IMR-90 (cell line): ENCODE measurements around the gene POU4F1. TPM values are rescaled to one million over a fixed set of nuclear protein-coding genes. Genes with fewer than 3 reads are reported as not detected.

Source experiments
- ATAC-seq: fragments of 200-7000 bp; cut with Tn5 transposase; 2 replicates; pipeline ENCODE4 v1.9.1; 2020; ENCODE audit warnings: low read depth, mild to moderate bottlenecking, moderate library complexity
- BruUV-seq: library from RNA; stranded (reverse); fragments of 400-500 nt; replicated peaks from 2 replicates; lab custom pipeline; 2021; lab: Mats Ljungman, UMichigan
- CTCF ChIA-PET: fragments of 300-600 bp; formaldehyde crosslinking; extraction: SDS; loops from one replicate; lab custom pipeline; 2021; ENCODE audit warnings: antibody characterized with exemption; lab: Yijun Ruan, JAX
- POLR2A ChIA-PET: fragments of 300-600 bp; sonication (Branson Sonifier 250); formaldehyde crosslinking; loops from one replicate; lab custom pipeline; 2022; ENCODE audit warnings: antibody characterized with exemption; ENCODE audit not compliant: unreplicated experiment; lab: Charles Lee
- DNase-seq: peaks from one replicate; pipeline ENCODE4 v3.0.0; 2013
- H2AFZ ChIP-seq: replicated peaks from 2 replicates; pipeline ENCODE3; 2013; ENCODE audit warnings: low read length, mild to moderate bottlenecking; ENCODE audit not compliant: poor library complexity
- H2AK5ac ChIP-seq: 2 replicates; pipeline ENCODE4 v1.6.1; 2013; ENCODE audit warnings: low read depth, low read length, inconsistent platforms
- H2AK9ac ChIP-seq: replicated peaks from 2 replicates; pipeline ENCODE3; 2013; ENCODE audit warnings: mild to moderate bottlenecking, low read depth, low read length, moderate library complexity; ENCODE audit not compliant: poor library complexity
- H2BK120ac ChIP-seq: 2 replicates; pipeline ENCODE4 v1.6.1; 2013; ENCODE audit warnings: low read depth, low read length, inconsistent platforms
- H2BK15ac ChIP-seq: 3 replicates; pipeline ENCODE4 v1.6.1; 2013; ENCODE audit warnings: low read depth, low read length, inconsistent platforms
- H2BK20ac ChIP-seq: 2 replicates; pipeline ENCODE4 v1.6.1; 2013; ENCODE audit warnings: low read depth, mild to moderate bottlenecking, inconsistent platforms, low read length, moderate library complexity
- H2BK5ac ChIP-seq: 2 replicates; pipeline ENCODE4 v1.6.1; 2013; ENCODE audit warnings: mild to moderate bottlenecking, low read depth, low read length, inconsistent platforms; ENCODE audit not compliant: poor library complexity, severe bottlenecking
- H3K14ac ChIP-seq: replicated peaks from 2 replicates; pipeline ENCODE4 v1.6.1; 2013; ENCODE audit warnings: low read depth, low read length, inconsistent platforms
- H3K18ac ChIP-seq: 2 replicates; pipeline ENCODE4 v1.6.1; 2013; ENCODE audit warnings: low read depth, low read length, control low read depth
- H3K23ac ChIP-seq: 2 replicates; pipeline ENCODE4 v1.6.1; 2013; ENCODE audit warnings: low read depth, low read length, inconsistent platforms
- H3K27ac ChIP-seq: 2 replicates; pipeline ENCODE4 v1.5.1; 2013; ENCODE audit warnings: mild to moderate bottlenecking, control low read depth, low read length; ENCODE audit not compliant: insufficient read depth
- H3K27me3 ChIP-seq: 2 replicates; pipeline ENCODE4 v1.6.1; 2013; ENCODE audit warnings: low read length; ENCODE audit not compliant: control insufficient read depth, insufficient read depth
- H3K36me3 ChIP-seq: 2 replicates; pipeline ENCODE4 v1.6.1; 2013; ENCODE audit warnings: low read length, mixed read lengths; ENCODE audit not compliant: control insufficient read depth, insufficient read depth
- H3K4ac ChIP-seq: 2 replicates; pipeline ENCODE4 v1.6.1; 2013; ENCODE audit warnings: low read depth, low read length, inconsistent platforms
- H3K4me1 ChIP-seq: 2 replicates; pipeline ENCODE4 v1.6.1; 2013; ENCODE audit warnings: low read length, mixed read lengths; ENCODE audit not compliant: control insufficient read depth, insufficient read depth
- H3K4me2 ChIP-seq: 2 replicates; pipeline ENCODE4 v1.6.1; 2013; ENCODE audit warnings: low read depth, mild to moderate bottlenecking, control low read depth, low read length, moderate library complexity
- H3K4me3 ChIP-seq: 2 replicates; pipeline ENCODE4 v1.5.1; 2013; ENCODE audit warnings: low read depth, mild to moderate bottlenecking, control low read depth, low read length, moderate library complexity; ENCODE audit not compliant: insufficient read depth
- H3K56ac ChIP-seq: 2 replicates; pipeline ENCODE4 v1.6.1; 2013; ENCODE audit warnings: low read length, inconsistent platforms; ENCODE audit not compliant: insufficient read depth; ENCODE audit errors: extremely low read depth
- H3K79me1 ChIP-seq, 2 experiments: 2 replicates each; pipeline ENCODE4 v1.6.1; 2013; ENCODE audit warnings: low read length in 2 of 2, inconsistent platforms in 1 of 2, low read depth in 1 of 2
- H3K9ac ChIP-seq: 2 replicates; pipeline ENCODE4 v1.6.1; 2013; ENCODE audit warnings: low read depth, low read length, control low read depth
- H3K9me1 ChIP-seq: 2 replicates; pipeline ENCODE4 v1.6.1; 2013; ENCODE audit warnings: low read length, inconsistent platforms; ENCODE audit not compliant: insufficient read depth
- H3K9me3 ChIP-seq: 2 replicates; pipeline ENCODE4 v1.6.1; 2013; ENCODE audit warnings: low read length; ENCODE audit not compliant: control insufficient read depth, insufficient read depth
- H4K20me1 ChIP-seq: 2 replicates; pipeline ENCODE4 v1.6.1; 2013; ENCODE audit warnings: low read length, inconsistent platforms; ENCODE audit not compliant: insufficient read depth
- H4K5ac ChIP-seq: 2 replicates; pipeline ENCODE4 v1.6.1; 2013; ENCODE audit warnings: mild to moderate bottlenecking, low read depth, low read length, control low read depth
- H4K8ac ChIP-seq, 2 experiments: 2 replicates each; pipeline ENCODE4 v1.6.1; 2013; ENCODE audit warnings: low read depth in 2 of 2, low read length in 2 of 2, control low read depth in 1 of 2, inconsistent platforms in 1 of 2
- H4K91ac ChIP-seq: 2 replicates; pipeline ENCODE4 v1.6.1; 2013; ENCODE audit warnings: low read depth, low read length, inconsistent platforms; ENCODE audit not compliant: insufficient read depth
- BHLHE40 ChIP-seq: fragments of 150-350 bp; IDR thresholded peaks from 2 replicates; pipeline ENCODE4 v1.6.1; 2016; ENCODE audit warnings: mild to moderate bottlenecking, low read depth, low read length
- CEBPB ChIP-seq: IDR thresholded peaks from 2 replicates; pipeline ENCODE4 v1.6.1; 2012; ENCODE audit warnings: low read depth, low read length, improper control_type of control experiment
- FOS ChIP-seq: fragments of 150-350 bp; IDR thresholded peaks from 2 replicates; pipeline ENCODE4 v1.6.1; 2016; ENCODE audit warnings: low read depth, low read length
- MAFK ChIP-seq: IDR thresholded peaks from 2 replicates; pipeline ENCODE4 v1.6.1; 2012; ENCODE audit warnings: low read depth, low read length, improper control_type of control experiment
- MXI1 ChIP-seq: IDR thresholded peaks from 2 replicates; pipeline ENCODE4 v1.6.1; 2012; ENCODE audit warnings: low read depth, mild to moderate bottlenecking, low read length, moderate library complexity, borderline replicate concordance
- NFE2L2 ChIP-seq: fragments of 150-350 bp; IDR thresholded peaks from 2 replicates; pipeline ENCODE4 v1.6.1; 2016; ENCODE audit warnings: low read depth, mild to moderate bottlenecking, low read length
- POLR2A ChIP-seq: IDR thresholded peaks from 2 replicates; pipeline ENCODE4 v1.6.1; 2012; ENCODE audit warnings: mild to moderate bottlenecking, low read depth, low read length
- RAD21 ChIP-seq: IDR thresholded peaks from 2 replicates; pipeline ENCODE4 v1.6.1; 2012; ENCODE audit warnings: low read length, improper control_type of control experiment
- RCOR1 ChIP-seq: IDR thresholded peaks from 2 replicates; pipeline ENCODE4 v1.6.1; 2012; ENCODE audit warnings: mild to moderate bottlenecking, low read length, improper control_type of control experiment; ENCODE audit not compliant: insufficient replicate concordance
- RFX5 ChIP-seq: IDR thresholded peaks from 2 replicates; pipeline ENCODE4 v1.8.0; 2012; ENCODE audit warnings: low read depth, mild to moderate bottlenecking, low read length, moderate library complexity
- SMC3 ChIP-seq: fragments of 150-350 bp; IDR thresholded peaks from 2 replicates; pipeline ENCODE4 v1.6.1; 2016; ENCODE audit warnings: low read depth, mild to moderate bottlenecking, antibody characterized with exemption, low read length, moderate library complexity
- WGBS, 2 experiments: methylation state at CpG; one replicate each; pipeline versions ENCODE4 v1.1.5 to v1.1.7; 2013; ENCODE audit warnings: missing lambda C conversion rate in 2 of 2; ENCODE audit not compliant: insufficient read length in 1 of 2; ENCODE audit errors: extremely low coverage in 2 of 2; 5-methylcytosine and 5-hydroxymethylcytosine counted together
- dilution Hi-C: fragments of 300-500 bp; cut with HindIII; formaldehyde crosslinking; loops from one replicate; pipeline ENCODE4 v1.14.3; 2018; ENCODE audit warnings: low sequenced_read_pairs; ENCODE audit not compliant: unreplicated experiment
- in situ Hi-C: fragments of 300-500 bp; cut with MboI; formaldehyde crosslinking; loops from 3 replicates; pipeline ENCODE4 v1.14.3; 2019; ENCODE audit warnings: low sequenced_read_pairs, inconsistent platforms, mixed read lengths
- intact Hi-C: fragments of 100-400 bp; cut with micrococcal nuclease; formaldehyde crosslinking; loops from 2 replicates; pipeline ENCODE4 v1.10.0; 2022
- polyA plus RNA-seq, 3 experiments: library from polyadenylated mRNA; depleted of rRNA; stranded (reverse); fragments of >200 nt; gene quantifications; 2 replicates each; pipeline ENCODE4 v1.2.3, GENCODE V29; 2012; ENCODE audit warnings: low replicate concordance in 1 of 3
- total RNA-seq: library from RNA; depleted of rRNA; stranded (reverse); fragments of >200 nt; gene quantifications from 2 replicates; pipeline ENCODE4 v1.2.3, GENCODE V29; 2012
- TF ChIP-seq, protein P1 (sequence below): fragments of 150-350 bp; IDR thresholded peaks from 2 replicates; pipeline ENCODE4 v1.6.1; 2016; ENCODE audit warnings: low read depth, mild to moderate bottlenecking, low read length, moderate library complexity, borderline replicate concordance

The POU4F1 gene
- total and polyA plus RNA-seq, 2 of the 4 experiments (the other 2 are of a cell fraction), result 0.02 TPM; not detected in 1

DNA sequence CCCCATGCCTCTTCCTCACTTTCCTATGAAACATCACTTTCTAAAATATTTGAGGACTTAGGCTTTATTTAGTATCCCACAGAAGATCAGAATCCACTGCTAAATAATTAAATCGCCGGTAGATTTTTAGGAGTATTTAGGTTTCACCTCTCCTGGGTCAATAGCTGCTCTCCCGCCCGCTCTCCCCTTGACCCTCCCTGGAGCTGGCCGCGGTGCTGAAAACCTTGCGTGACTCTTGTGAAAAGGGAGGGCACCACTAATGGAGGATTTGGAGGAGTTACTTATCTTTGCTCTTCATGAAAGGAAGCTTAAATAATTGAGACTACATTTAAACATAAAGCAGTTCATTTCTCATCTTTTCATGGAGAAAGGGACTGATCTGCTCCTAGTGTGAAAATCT is 14.1 kb downstream of the POU4F1 start:
- H3K4me3 ChIP-seq, result no peak overlapping the region
- no peaks in the 10 kb centered on the region for H3K9me1 ChIP-seq
- no peaks in the 10 kb centered on the region for H3K36me3 ChIP-seq
- CTCF ChIA-PET, result no interaction called here
- TF ChIP-seq POLR2A (no peak), CEBPB (no peak), MAFK (no peak), NFE2L2 (no peak), SMC3 (no peak), RFX5 (no peak), FOS (no peak), RAD21 (no peak), RCOR1 (no peak), BHLHE40 (no peak), MXI1 (no peak)
- TF ChIP-seq, protein P1, sequence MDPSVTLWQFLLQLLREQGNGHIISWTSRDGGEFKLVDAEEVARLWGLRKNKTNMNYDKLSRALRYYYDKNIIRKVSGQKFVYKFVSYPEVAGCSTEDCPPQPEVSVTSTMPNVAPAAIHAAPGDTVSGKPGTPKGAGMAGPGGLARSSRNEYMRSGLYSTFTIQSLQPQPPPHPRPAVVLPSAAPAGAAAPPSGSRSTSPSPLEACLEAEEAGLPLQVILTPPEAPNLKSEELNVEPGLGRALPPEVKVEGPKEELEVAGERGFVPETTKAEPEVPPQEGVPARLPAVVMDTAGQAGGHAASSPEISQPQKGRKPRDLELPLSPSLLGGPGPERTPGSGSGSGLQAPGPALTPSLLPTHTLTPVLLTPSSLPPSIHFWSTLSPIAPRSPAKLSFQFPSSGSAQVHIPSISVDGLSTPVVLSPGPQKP, result no peak
- no peak overlapping the region for H3K23ac ChIP-seq
- no peak overlapping the region for H3K18ac ChIP-seq
- H3K4me2 ChIP-seq, result no peak overlapping the region
- H2BK120ac ChIP-seq, result no peak overlapping the region
- H4K91ac ChIP-seq, result no peak overlapping the region
- intact Hi-C loops, result loop anchor here (10.0 kb wide), 1 partner anchor 454 kb away; no protein-coding TSS in a partner anchor
- no CpG with 5 or more reads among the region's 7 CpGs for WGBS, 2 experiments
- no peak overlapping the region for H3K9ac ChIP-seq
- H3K4ac ChIP-seq, result no peak overlapping the region
- H4K8ac ChIP-seq, result no peak overlapping the region
- no peak overlapping the region for H3K56ac ChIP-seq
- H3K27me3 ChIP-seq, result peaks cover 46% of the 10 kb centered on the region
- BruUV-seq, result no TSS peak
- H3K9me3 ChIP-seq, result no peaks in the 10 kb centered on the region
- no peak overlapping the region for H2AFZ ChIP-seq
- H4K5ac ChIP-seq, result no peak overlapping the region
- no peak overlapping the region for H2BK15ac ChIP-seq
- H3K4me1 ChIP-seq, result no peaks in the 10 kb centered on the region
- DNase-seq (peak; percentile 9), ATAC-seq (0 out of 2 replicates have a peak, but pooled peaks have one; percentile 54)
- no peak overlapping the region for H2AK5ac ChIP-seq
- H2BK5ac ChIP-seq, result no peak overlapping the region
- H3K27ac ChIP-seq, result no peak overlapping the region
- POLR2A ChIA-PET, result no interaction called here
- dilution Hi-C loops, result no loop called here
- H3K79me1 ChIP-seq, result no peaks in the 10 kb centered on the region
- in situ Hi-C loops, result loop anchor here (25.0 kb wide), 1 partner anchor 452 kb away; no protein-coding TSS in a partner anchor
- no peaks in the 10 kb centered on the region for H4K20me1 ChIP-seq
- H3K14ac ChIP-seq, result no peak overlapping the region
- no peak overlapping the region for H2BK20ac ChIP-seq
- no peak overlapping the region for H2AK9ac ChIP-seq
